Embryonic facial prominence (tissue), 1 donor: ENCODE results near the gene SHROOM2.
"Not testable (repeated sequence)": the region's sequence is repeated elsewhere in the genome, so short reads cannot be mapped to it uniquely, and the experiment has no call there.

Source experiments
- DNase-seq: peaks from one replicate; pipeline ENCODE4 v3.0.0-alpha.2; 2016; ENCODE audit errors: extremely low spot score

The SHROOM2 gene

GRCh38 chrX:9832811-9833210, 46.6 kb downstream of the SHROOM2 start:
- DNase-seq: no peak

GRCh38 chrX:9835585-9836210, 49.5 kb downstream of the SHROOM2 start:
- DNase-seq: no peak

- DNase-seq: no peak
These were observed 56.3 kb downstream of the SHROOM2 start for GRCh38 chrX:9842541-9842940.

- no peak for DNase-seq
These were observed 58.8 kb downstream of the SHROOM2 start for GRCh38 chrX:9844936-9845577.

- no peak for DNase-seq
These were observed 59.3 kb downstream of the SHROOM2 start for GRCh38 chrX:9845578-9845952.

GRCh38 chrX:9846631-9847030, 60.4 kb downstream of the SHROOM2 start:
- DNase-seq: no peak

GRCh38 chrX:9847071-9847470, 60.8 kb downstream of the SHROOM2 start:
- DNase-seq: no peak

GRCh38 chrX:9848718-9849479, 62.7 kb downstream of the SHROOM2 start:
- DNase-seq: no peak

GRCh38 chrX:9851890-9852289, 65.7 kb downstream of the SHROOM2 start:
- DNase-seq: no peak

GRCh38 chrX:9853307-9853706, 67.1 kb downstream of the SHROOM2 start:
- no peak for DNase-seq

GRCh38 chrX:9855561-9856283, 69.5 kb downstream of the SHROOM2 start:
- DNase-seq: no peak

- no peak for DNase-seq
These were observed 70.4 kb downstream of the SHROOM2 start for GRCh38 chrX:9856588-9856987.

GRCh38 chrX:9857575-9858474, 71.6 kb downstream of the SHROOM2 start:
- no peak for DNase-seq

- DNase-seq: not testable (repeated sequence)
These were observed 72.5 kb downstream of the SHROOM2 start for GRCh38 chrX:9858684-9859083.

GRCh38 chrX:9859711-9860555, 73.7 kb downstream of the SHROOM2 start:
- DNase-seq: no peak

- no peak for DNase-seq
These were observed 74.6 kb downstream of the SHROOM2 start for GRCh38 chrX:9860826-9861225.

GRCh38 chrX:9861711-9862110, 75.5 kb downstream of the SHROOM2 start:
- no peak for DNase-seq

- no peak for DNase-seq
These were observed 76.3 kb downstream of the SHROOM2 start for GRCh38 chrX:9862525-9862924.

- no peak for DNase-seq
These were observed 76.7 kb downstream of the SHROOM2 start for GRCh38 chrX:9862953-9863352.

GRCh38 chrX:9864011-9864410, 77.8 kb downstream of the SHROOM2 start:
- no peak for DNase-seq
